ENCODE data around the gene MAPK6. TPM values are rescaled to one million over a fixed set of nuclear protein-coding genes. Genes with fewer than 3 reads are reported as not detected.

MAPK6 gene
- total RNA-seq, 1 donor from 2014 or later = 67.2 TPM

DNA sequence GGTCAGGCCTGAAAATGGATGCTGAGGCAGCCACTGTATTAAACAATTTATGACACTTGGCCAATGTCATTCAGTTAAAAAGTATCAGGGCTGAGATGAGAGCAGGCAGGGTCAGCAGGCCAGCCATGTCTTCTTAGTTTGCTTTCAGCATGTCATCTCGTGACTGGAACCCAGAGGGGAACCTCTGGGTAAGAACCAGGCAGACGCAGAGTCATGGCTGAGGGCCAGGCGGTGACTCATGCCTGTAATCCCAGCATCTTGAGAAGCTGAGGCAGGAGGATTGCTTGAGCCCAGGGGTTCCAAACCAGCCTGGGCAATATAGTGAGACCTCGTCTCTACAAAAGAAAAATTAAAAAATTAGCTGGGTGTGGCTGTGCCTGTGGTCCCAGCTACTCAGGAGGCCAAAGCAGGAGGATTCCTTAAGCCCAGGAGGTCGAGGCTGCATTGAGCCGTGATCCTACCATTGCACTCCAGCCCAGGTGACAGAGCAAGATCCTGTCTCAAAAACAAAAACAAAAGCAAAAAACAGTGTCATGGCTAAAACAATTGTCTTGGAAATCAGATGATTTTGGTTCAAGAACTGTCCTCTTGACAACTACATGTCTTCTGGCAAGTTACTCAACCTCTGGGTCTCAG lies 81.9 kb downstream of the MAPK6 start:
- no peaks in the 10 kb centered on the region for H3K27me3 ChIP-seq (ENCODE audit: control insufficient read depth, insufficient read depth, low read length)
- TF ChIP-seq, protein P1, sequence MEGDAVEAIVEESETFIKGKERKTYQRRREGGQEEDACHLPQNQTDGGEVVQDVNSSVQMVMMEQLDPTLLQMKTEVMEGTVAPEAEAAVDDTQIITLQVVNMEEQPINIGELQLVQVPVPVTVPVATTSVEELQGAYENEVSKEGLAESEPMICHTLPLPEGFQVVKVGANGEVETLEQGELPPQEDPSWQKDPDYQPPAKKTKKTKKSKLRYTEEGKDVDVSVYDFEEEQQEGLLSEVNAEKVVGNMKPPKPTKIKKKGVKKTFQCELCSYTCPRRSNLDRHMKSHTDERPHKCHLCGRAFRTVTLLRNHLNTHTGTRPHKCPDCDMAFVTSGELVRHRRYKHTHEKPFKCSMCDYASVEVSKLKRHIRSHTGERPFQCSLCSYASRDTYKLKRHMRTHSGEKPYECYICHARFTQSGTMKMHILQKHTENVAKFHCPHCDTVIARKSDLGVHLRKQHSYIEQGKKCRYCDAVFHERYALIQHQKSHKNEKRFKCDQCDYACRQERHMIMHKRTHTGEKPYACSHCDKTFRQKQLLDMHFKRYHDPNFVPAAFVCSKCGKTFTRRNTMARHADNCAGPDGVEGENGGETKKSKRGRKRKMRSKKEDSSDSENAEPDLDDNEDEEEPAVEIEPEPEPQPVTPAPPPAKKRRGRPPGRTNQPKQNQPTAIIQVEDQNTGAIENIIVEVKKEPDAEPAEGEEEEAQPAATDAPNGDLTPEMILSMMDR (IDR thresholded peaks at IDR 0.05; ENCODE audit: insufficient read depth, low read length, poor library complexity, severe bottlenecking) = no peak
- no peaks in the 10 kb centered on the region for H3K36me3 ChIP-seq (ENCODE audit: control insufficient read depth, insufficient read depth, low read length)
- DNase-seq (ENCODE audit: low read depth) = peak; percentile 69
- H3K4me3 ChIP-seq (ENCODE audit: low read depth, low read length) = no peak overlapping the region

DNA sequence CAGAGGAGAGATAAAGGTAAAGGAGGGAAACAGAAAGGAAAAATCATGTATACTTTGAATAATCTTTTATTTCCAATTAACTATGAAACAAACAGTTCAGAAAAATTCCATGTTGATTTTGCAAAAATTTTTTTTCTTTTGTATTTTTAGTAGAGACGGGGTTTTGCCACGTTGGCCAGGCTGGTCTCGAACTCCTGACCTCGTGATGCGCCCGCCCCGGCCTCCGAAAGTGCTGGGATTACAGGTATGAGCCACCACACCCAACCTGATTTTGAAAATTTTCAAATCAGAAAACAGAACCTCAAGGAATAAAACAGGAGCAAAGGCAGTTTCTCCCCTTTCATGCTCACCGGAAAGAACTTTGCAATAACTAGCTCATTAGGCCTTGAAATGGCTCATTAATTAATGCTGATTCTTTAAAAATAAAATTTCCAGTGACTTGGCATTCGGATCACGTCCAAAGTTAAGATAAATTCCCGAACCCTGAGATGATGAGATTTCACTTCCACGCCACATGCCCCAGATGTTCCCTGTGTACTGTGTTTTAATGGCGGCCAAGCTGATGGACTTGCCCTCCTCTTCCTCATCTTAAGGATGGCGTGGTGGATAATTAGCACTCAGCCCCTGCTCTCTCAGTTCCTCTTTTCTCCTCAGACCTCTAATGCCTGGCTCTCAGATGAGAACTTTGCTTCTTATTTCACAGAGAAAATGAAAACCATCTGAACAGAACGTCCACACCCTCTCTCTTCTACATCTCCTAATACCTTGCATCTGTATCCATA lies 82.7 kb downstream of the MAPK6 start:
- DNase-seq (ENCODE audit: low read depth) = no peak
- no peaks in the 10 kb centered on the region for H3K36me3 ChIP-seq (ENCODE audit: control insufficient read depth, insufficient read depth, low read length)
- H3K27me3 ChIP-seq (ENCODE audit: control insufficient read depth, insufficient read depth, low read length) = no peaks in the 10 kb centered on the region
- TF ChIP-seq, protein P1 (IDR thresholded peaks at IDR 0.05; ENCODE audit: insufficient read depth, low read length, poor library complexity, severe bottlenecking) = no peak
- no peak overlapping the region for H3K4me3 ChIP-seq (ENCODE audit: low read depth, low read length)

DNA sequence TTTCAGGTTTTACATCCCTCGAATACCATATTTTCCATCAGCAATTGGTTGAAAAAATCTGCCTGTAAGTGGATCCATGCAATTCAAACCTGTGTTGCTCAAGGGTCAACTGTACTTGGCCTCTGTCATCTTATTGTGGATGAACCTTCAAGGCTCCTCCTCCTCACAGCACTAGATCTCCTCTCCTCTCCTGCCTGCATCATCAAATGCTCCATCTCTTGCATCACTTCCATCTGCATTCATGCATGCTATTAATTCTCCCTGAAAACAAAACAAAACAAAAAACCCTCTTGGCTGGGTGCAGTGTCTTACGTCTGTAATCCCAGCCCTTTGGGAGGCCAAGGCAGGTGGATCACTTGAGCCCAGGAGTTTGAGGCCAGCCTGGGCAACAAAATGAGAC lies 83.4 kb downstream of the MAPK6 start:
- TF ChIP-seq, protein P1 (IDR thresholded peaks at IDR 0.05; ENCODE audit: insufficient read depth, low read length, poor library complexity, severe bottlenecking) = no peak
- H3K27me3 ChIP-seq (ENCODE audit: control insufficient read depth, insufficient read depth, low read length) = no peaks in the 10 kb centered on the region
- no peak overlapping the region for H3K4me3 ChIP-seq (ENCODE audit: low read depth, low read length)
- peak; percentile 62 for DNase-seq (ENCODE audit: low read depth)
- no peaks in the 10 kb centered on the region for H3K36me3 ChIP-seq (ENCODE audit: control insufficient read depth, insufficient read depth, low read length)

DNA sequence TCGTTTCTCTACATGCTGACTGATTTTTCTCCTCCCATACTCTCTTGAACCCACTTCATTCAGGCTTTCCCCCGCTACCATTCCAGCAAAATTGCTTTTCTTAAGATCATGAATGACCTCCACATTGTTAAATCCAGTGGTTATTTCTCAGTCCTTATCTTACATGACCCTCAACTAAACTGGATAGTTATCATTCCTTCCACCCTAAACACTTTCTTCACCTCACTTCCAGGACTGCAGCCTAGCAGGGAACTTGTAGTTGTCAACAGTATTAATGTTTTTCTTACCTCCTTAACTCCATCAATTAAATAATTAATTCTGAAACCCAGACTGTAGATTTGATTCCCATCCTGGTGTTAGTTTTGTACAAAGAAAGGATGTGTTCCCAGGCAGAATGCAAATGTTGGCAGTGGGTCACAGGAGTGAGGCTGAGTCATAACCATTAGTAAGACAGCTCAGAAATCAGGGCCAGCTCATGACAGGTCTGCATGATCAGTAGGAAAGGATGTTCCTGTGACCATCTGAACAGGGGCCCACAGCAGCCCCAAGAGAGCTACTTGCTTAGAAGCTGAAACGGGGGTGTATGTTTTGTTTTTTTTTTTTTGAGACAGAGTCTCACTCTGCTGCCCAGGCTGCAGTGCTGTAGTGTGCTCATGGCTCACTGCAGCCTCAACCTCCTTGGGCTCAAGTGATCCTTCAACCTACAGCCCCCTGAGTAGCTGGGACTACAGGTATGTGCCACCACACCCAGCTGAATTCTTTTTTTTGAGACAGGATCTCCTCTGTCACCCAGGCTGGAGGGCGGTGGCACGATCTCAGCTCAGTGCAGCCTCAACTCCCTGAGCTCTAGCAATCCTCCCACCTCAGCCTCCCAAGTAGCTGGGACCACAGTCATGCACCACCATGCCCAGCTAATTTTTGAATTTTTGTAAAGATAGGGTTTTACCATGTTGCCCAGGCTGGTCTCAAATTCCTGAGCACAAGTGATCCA lies 84.5 kb downstream of the MAPK6 start:
- peak; percentile 86 for DNase-seq (ENCODE audit: low read depth)
- no peaks in the 10 kb centered on the region for H3K27me3 ChIP-seq (ENCODE audit: control insufficient read depth, insufficient read depth, low read length)
- H3K36me3 ChIP-seq (ENCODE audit: control insufficient read depth, insufficient read depth, low read length) = no peaks in the 10 kb centered on the region
- TF ChIP-seq, protein P1 (IDR thresholded peaks at IDR 0.05; ENCODE audit: insufficient read depth, low read length, poor library complexity, severe bottlenecking) = no peak
- no peak overlapping the region for H3K4me3 ChIP-seq (ENCODE audit: low read depth, low read length)

DNA sequence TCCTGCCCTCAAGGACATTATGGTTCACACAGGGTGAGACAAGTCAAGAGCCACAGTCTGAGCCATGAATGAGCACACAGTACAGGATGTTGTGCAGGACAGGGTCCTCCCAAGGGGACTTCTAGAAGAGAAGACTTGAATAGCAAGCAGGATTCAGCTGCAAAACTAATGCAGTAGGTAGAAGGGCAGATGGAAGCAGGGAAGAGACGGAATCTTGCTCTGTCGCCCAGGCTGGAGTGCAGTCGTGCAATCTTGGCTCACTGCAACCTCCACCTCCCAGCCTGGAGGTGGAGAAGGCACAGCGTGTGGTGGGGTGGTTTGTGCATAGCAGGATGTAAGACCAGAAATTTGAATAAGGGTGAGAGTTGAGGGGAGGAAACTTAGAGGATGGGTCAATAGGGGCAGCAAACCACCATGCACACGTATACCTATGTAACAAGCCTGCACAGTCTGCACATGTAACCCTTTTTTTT lies 85.5 kb downstream of the MAPK6 start:
- H3K27me3 ChIP-seq (ENCODE audit: control insufficient read depth, insufficient read depth, low read length) = no peaks in the 10 kb centered on the region
- TF ChIP-seq, protein P1 (IDR thresholded peaks at IDR 0.05; ENCODE audit: insufficient read depth, low read length, poor library complexity, severe bottlenecking) = no peak
- no peak overlapping the region for H3K4me3 ChIP-seq (ENCODE audit: low read depth, low read length)
- DNase-seq (ENCODE audit: low read depth) = no peak
- H3K36me3 ChIP-seq (ENCODE audit: control insufficient read depth, insufficient read depth, low read length) = no peaks in the 10 kb centered on the region
